Spleen (tissue), 7 donors: ENCODE results near the gene CREBRF.

ENCODE experiments used
- CTCF ChIP-seq, 11 experiments: fragments of 200-600 bp in 7 of 11; fragments of 450-650 bp in 4 of 11; sonication (generic) in 4 of 11; IDR thresholded peaks in 8 of 11; conservative IDR thresholded peaks in 3 of 11; 1 replicate in 7 of 11; 2 replicates in 4 of 11; pipeline versions ENCODE4 v1.4.0 to v1.8.0; 2016 to 2021; ENCODE audit warnings: antibody characterized with exemption in 11 of 11, inconsistent platforms in 4 of 11, mild to moderate bottlenecking in 1 of 11
- POLR2A ChIP-seq, 3 donors: fragments of 450-650 bp; IDR thresholded peaks; one replicate each; pipeline ENCODE4 v1.5.1; 2017; ENCODE audit warnings: antibody characterized with exemption in 3 of 3, mild to moderate bottlenecking in 1 of 3
- POLR2AphosphoS5 ChIP-seq, 3 donors: sonication (generic); formaldehyde crosslinking; IDR thresholded peaks; one replicate each; pipeline ENCODE4 v1.5.1; 2017; ENCODE audit warnings: antibody characterized with exemption in 3 of 3
- donor health status: DM: no; HTN: no; CAD: no; lungs with moderate emphysema.
- donor health status: DM: no; HTN: no; CAD: no.
- donor health status: DM: no; HTN: no; CAD: no.

GRCh38 chr5:173091981-173092380 is 35.8 kb downstream of the CREBRF start:
- no peak for TF ChIP-seq CTCF (IDR thresholded peaks at IDR 0.05 in 8 of 11, conservative IDR thresholded peaks at IDR 0.05 in 3 of 11)
- no peak for TF ChIP-seq POLR2A (IDR thresholded peaks at IDR 0.05)
- TF ChIP-seq POLR2AphosphoS5 (IDR thresholded peaks at IDR 0.05) = no peak
